GM23338 (cell line): Measurements from ENCODE around the gene AKAP10. TPM values are rescaled to one million over a fixed set of nuclear protein-coding genes. Genes with fewer than 3 reads are reported as not detected.

ENCODE experiments used
- ATAC-seq: fragments of 200-7000 bp; cut with Tn5 transposase; 3 replicates; pipeline ENCODE4 v1.9.1; 2020
- DNase-seq: peaks from one replicate; pipeline ENCODE4 v3.0.0-alpha.2; 2015; ENCODE audit warnings: low spot score
- H2AFZ ChIP-seq: fragments of 200-600 bp; sonication (generic); 2 replicates; pipeline ENCODE4 v1.8.0; 2016; ENCODE audit warnings: antibody characterized with exemption, mild to moderate bottlenecking, moderate library complexity
- H3F3A ChIP-seq: fragments of 200-600 bp; sonication (generic); replicated peaks from 2 replicates; pipeline ENCODE4 v1.8.0; 2017; ENCODE audit warnings: antibody characterized with exemption, mixed run types, low read depth
- H3K27ac ChIP-seq: fragments of 200-600 bp; sonication (generic); 2 replicates; pipeline ENCODE4 v1.6.1; 2016; ENCODE audit warnings: low read depth
- H3K27me3 ChIP-seq: fragments of 200-600 bp; sonication (generic); 2 replicates; pipeline ENCODE4 v1.8.0; 2016; ENCODE audit warnings: mild to moderate bottlenecking, mixed run types, moderate library complexity; ENCODE audit not compliant: insufficient read depth
- H3K36me3 ChIP-seq: fragments of 200-600 bp; sonication (generic); 2 replicates; pipeline ENCODE4 v1.8.0; 2016; ENCODE audit warnings: mild to moderate bottlenecking; ENCODE audit not compliant: insufficient read depth
- H3K4me1 ChIP-seq: fragments of 200-600 bp; sonication (generic); 2 replicates; pipeline ENCODE4 v1.8.0; 2016; ENCODE audit warnings: mild to moderate bottlenecking, moderate library complexity; ENCODE audit not compliant: insufficient read depth
- H3K4me2 ChIP-seq: fragments of 200-600 bp; sonication (generic); 2 replicates; pipeline ENCODE4 v1.7.1; 2017; ENCODE audit warnings: mixed run types
- H3K4me3 ChIP-seq: fragments of 200-600 bp; sonication (generic); 2 replicates; pipeline ENCODE4 v1.6.1; 2016; ENCODE audit warnings: mixed run types
- H3K79me2 ChIP-seq: fragments of 200-600 bp; sonication (generic); replicated peaks from 2 replicates; pipeline ENCODE4 v1.8.0; 2017; ENCODE audit warnings: mild to moderate bottlenecking; ENCODE audit not compliant: insufficient read depth
- H3K9me2 ChIP-seq: fragments of 200-600 bp; sonication (generic); 2 replicates; pipeline ENCODE4 v1.8.0; 2017; ENCODE audit not compliant: insufficient read depth
- H4K20me1 ChIP-seq: fragments of 200-600 bp; sonication (generic); replicated peaks from 2 replicates; pipeline ENCODE4 v1.8.0; 2017; ENCODE audit warnings: mild to moderate bottlenecking; ENCODE audit not compliant: insufficient read depth
- H3K27ac Mint-ChIP-seq: 2 replicates; pipeline ENCODE4 v1.8.0; 2020; ENCODE audit warnings: inconsistent platforms, mild to moderate bottlenecking, moderate library complexity, mixed read lengths
- H3K27me3 Mint-ChIP-seq: 3 replicates; pipeline ENCODE4 v1.8.0; 2022; ENCODE audit warnings: low read depth, mild to moderate bottlenecking, moderate library complexity, mixed read lengths, inconsistent platforms; ENCODE audit not compliant: insufficient read depth, poor library complexity
- H3K36me3 Mint-ChIP-seq: 3 replicates; pipeline ENCODE4 v1.8.0; 2021; ENCODE audit warnings: low read depth, mild to moderate bottlenecking, inconsistent platforms, moderate library complexity, mixed read lengths
- H3K4me1 Mint-ChIP-seq: 3 replicates; pipeline ENCODE4 v1.8.0; 2020; ENCODE audit warnings: mild to moderate bottlenecking, inconsistent platforms, mixed read lengths
- H3K4me3 Mint-ChIP-seq: 3 replicates; pipeline ENCODE4 v1.8.0; 2021; ENCODE audit warnings: moderate library complexity, mild to moderate bottlenecking, inconsistent platforms, mixed read lengths
- H3K9me3 Mint-ChIP-seq: 3 replicates; pipeline ENCODE4 v1.8.0; 2020; ENCODE audit warnings: moderate library complexity, mild to moderate bottlenecking, inconsistent platforms, mixed read lengths
- CREB1 ChIP-seq: fragments of 250-450 bp; sonication (Bioruptor Pico); IDR thresholded peaks from 2 replicates; pipeline ENCODE4 v1.5.0; 2020; ENCODE audit warnings: low read depth, mild to moderate bottlenecking, moderate library complexity
- CTCF ChIP-seq, 2 experiments: fragments of 200-600 bp in 1 of 2; sonication (generic) in 1 of 2; conservative IDR thresholded peaks; 2 replicates each; pipeline versions ENCODE4 v1.5.1 to v1.6.1; 2016 to 2017; ENCODE audit warnings: antibody characterized with exemption in 2 of 2, low read depth in 2 of 2, mild to moderate bottlenecking in 2 of 2, moderate library complexity in 1 of 2
- ETS1 ChIP-seq: IDR thresholded peaks from 2 replicates; pipeline ENCODE4 v1.6.1; 2016; ENCODE audit warnings: antibody characterized with exemption
- EZH2 ChIP-seq: fragments of 200-600 bp; sonication (generic); IDR thresholded peaks from one replicate; pipeline ENCODE4 v1.8.0; 2017; ENCODE audit warnings: antibody characterized with exemption, mild to moderate bottlenecking, low read depth; ENCODE audit not compliant: unreplicated experiment
- EZH2phosphoT487 ChIP-seq: fragments of 200-600 bp; sonication (generic); IDR thresholded peaks from one replicate; pipeline ENCODE4 v1.8.1; 2018; ENCODE audit warnings: antibody characterized with exemption; ENCODE audit not compliant: unreplicated experiment
- JUNB ChIP-seq: IDR thresholded peaks from one replicate; pipeline ENCODE4 v1.6.1; 2016; ENCODE audit warnings: antibody characterized with exemption; ENCODE audit not compliant: unreplicated experiment
- NANOG ChIP-seq: IDR thresholded peaks from 2 replicates; pipeline ENCODE4 v1.6.1; 2016; ENCODE audit warnings: antibody characterized with exemption, borderline replicate concordance
- POLR2AphosphoS5 ChIP-seq: IDR thresholded peaks from 2 replicates; pipeline ENCODE4 v1.6.1; 2016; ENCODE audit warnings: antibody characterized with exemption, low read depth
- REST ChIP-seq: IDR thresholded peaks from one replicate; pipeline ENCODE4 v1.6.1; 2018; ENCODE audit warnings: antibody characterized with exemption; ENCODE audit not compliant: unreplicated experiment
- STAT1 ChIP-seq: IDR thresholded peaks from one replicate; pipeline ENCODE4 v1.6.1; 2016; ENCODE audit warnings: antibody characterized with exemption; ENCODE audit not compliant: unreplicated experiment
- ZNF114 ChIP-seq: fragments of 250-450 bp; sonication (Bioruptor Pico); IDR thresholded peaks from 2 replicates; pipeline ENCODE4 v1.5.0; 2020; ENCODE audit warnings: mild to moderate bottlenecking, moderate library complexity
- ZNF331 ChIP-seq: fragments of 250-450 bp; sonication (Bioruptor Pico); IDR thresholded peaks from 2 replicates; pipeline ENCODE4 v1.5.0; 2020; ENCODE audit warnings: low read depth, mild to moderate bottlenecking, moderate library complexity
- ZNF462 ChIP-seq: fragments of 250-450 bp; sonication (Bioruptor Pico); IDR thresholded peaks from 2 replicates; pipeline ENCODE4 v1.5.0; 2020; ENCODE audit warnings: mild to moderate bottlenecking, moderate library complexity
- polyA plus RNA-seq: library from polyadenylated mRNA; unstranded; fragments of >200 nt; fragmentation: Nextera tagmentation; extraction: Ambion mirVana; gene quantifications from 2 replicates; pipeline ENCODE4 v1.2.1, GENCODE V29; 2016
- total RNA-seq: library from RNA; depleted of rRNA; stranded (reverse); fragments of >200 nt; shearing (Covaris generic); gene quantifications from 2 replicates; pipeline ENCODE4 v1.2.3, GENCODE V29; 2014

The AKAP10 gene
- total and polyA plus RNA-seq, 2 experiments from 2014 or later = 16.7 to 25.9 TPM

- ATAC-seq = no peak
- no peaks in the 10 kb centered on the region for H3K9me3 Mint-ChIP-seq
- no peak for TF ChIP-seq ZNF331 (CRISPR knock-in tag)
- no peak for TF ChIP-seq EZH2phosphoT487
- TF ChIP-seq POLR2AphosphoS5 = no peak
- no peak for TF ChIP-seq ZNF462
- TF ChIP-seq ZNF114 (CRISPR knock-in tag) = no peak
- no peak for TF ChIP-seq CREB1 (CRISPR knock-in tag)
- no peak for TF ChIP-seq ETS1
- no peak for TF ChIP-seq EZH2
- no peak for TF ChIP-seq NANOG
- TF ChIP-seq REST = no peak
- no peak for TF ChIP-seq CTCF (conservative IDR thresholded peaks at IDR 0.05; ENCODE audit: low read depth in 2 of 2)
- TF ChIP-seq JUNB = no peak
- TF ChIP-seq STAT1 = no peak
- H3K36me3 Mint-ChIP-seq = peaks cover 32% of the 10 kb centered on the region; the same call in 2 of the 3 replicates
- H3K9me2 ChIP-seq = no peaks in the 10 kb centered on the region
- H4K20me1 ChIP-seq = peaks cover 19% of the 10 kb centered on the region; the same call in 1 of the 2 replicates
- 0 out of 2 replicates have a peak, but pooled peaks cover 7% of the 10 kb centered on the region for H3K4me1 ChIP-seq
- peaks cover 34% of the 10 kb centered on the region for H3K79me2 ChIP-seq
- 0 out of 2 replicates have a peak overlapping the region, but pooled peaks have one; percentile 22 for H3K27ac ChIP-seq
- no peak for DNase-seq
- H2AFZ ChIP-seq = no peak overlapping the region
- H3K27me3 Mint-ChIP-seq = peaks cover 5% of the 10 kb centered on the region
- no peaks in the 10 kb centered on the region for H3K27me3 ChIP-seq
- no peak overlapping the region for H3K4me3 Mint-ChIP-seq
- H3K27ac Mint-ChIP-seq = no peak overlapping the region
- no peak overlapping the region for H3K4me3 ChIP-seq
- H3F3A ChIP-seq = no peaks in the 10 kb centered on the region
- no peak overlapping the region for H3K4me2 ChIP-seq
- peaks cover 7% of the 10 kb centered on the region for H3K36me3 ChIP-seq
- H3K4me1 Mint-ChIP-seq = peaks cover 26% of the 10 kb centered on the region
Observed at GRCh38 chr17:19943599-19943998, 34.0 kb downstream of the AKAP10 start.
